Natural killer cell (primary cell): ENCODE data around the gene CERS6. TPM values are rescaled to one million over a fixed set of nuclear protein-coding genes. Genes with fewer than 3 reads are reported as not detected.
A peak's percentile ranks its signal among the peaks of the same experiment; 100 is the strongest.

Experiments used
- ATAC-seq, 3 donors: fragments of 150-1000 bp in 2 of 3; fragments of 200-7000 bp in 1 of 3; cut with Tn5 transposase; 1 replicate in 1 of 3; 2 replicates in 2 of 3; pipeline ENCODE4 v1.10.0; 2021; ENCODE audit warnings: mild to moderate bottlenecking in 2 of 3, moderate library complexity in 2 of 3
- DNase-seq, 2 donors: peaks; one replicate each; pipeline versions ENCODE4 v3.0.0 to v3.0.0-alpha.2; 2013 to 2021; ENCODE audit warnings: mixed read lengths in 1 of 2
- H3K27ac ChIP-seq: one replicate; pipeline ENCODE4 v1.5.1; 2013; ENCODE audit warnings: mild to moderate bottlenecking, low read length
- H3K27me3 ChIP-seq: one replicate; pipeline ENCODE4 v1.6.1; 2013; ENCODE audit warnings: low read length; ENCODE audit not compliant: control insufficient read depth, insufficient read depth
- H3K36me3 ChIP-seq: one replicate; pipeline ENCODE4 v1.6.1; 2013; ENCODE audit warnings: low read length; ENCODE audit not compliant: control insufficient read depth, insufficient read depth
- H3K4me1 ChIP-seq: one replicate; pipeline ENCODE4 v1.6.1; 2013; ENCODE audit warnings: low read length; ENCODE audit not compliant: control insufficient read depth, insufficient read depth
- H3K4me3 ChIP-seq: one replicate; pipeline ENCODE4 v1.5.1; 2013; ENCODE audit warnings: low read length
- H3K9me3 ChIP-seq: one replicate; pipeline ENCODE4 v1.6.1; 2013; ENCODE audit warnings: low read length; ENCODE audit not compliant: control insufficient read depth, insufficient read depth
- H3K27ac Mint-ChIP-seq, 2 donors: one replicate each; pipeline ENCODE4 v1.8.0; 2022; ENCODE audit warnings: mild to moderate bottlenecking in 2 of 2, mixed read lengths in 2 of 2, moderate library complexity in 1 of 2
- H3K27me3 Mint-ChIP-seq, 2 donors: one replicate each; pipeline ENCODE4 v1.8.0; 2022; ENCODE audit warnings: low read depth in 2 of 2, mixed read lengths in 2 of 2
- H3K36me3 Mint-ChIP-seq: one replicate; pipeline ENCODE4 v1.8.0; 2022; ENCODE audit warnings: mixed read lengths
- H3K4me1 Mint-ChIP-seq, 2 donors: one replicate each; pipeline ENCODE4 v1.8.0; 2022; ENCODE audit warnings: mixed read lengths in 2 of 2
- H3K4me3 Mint-ChIP-seq: one replicate; pipeline ENCODE4 v1.8.0; 2022; ENCODE audit warnings: mild to moderate bottlenecking, moderate library complexity, mixed read lengths
- H3K9me3 Mint-ChIP-seq, 2 donors: one replicate each; pipeline ENCODE4 v1.8.0; 2022; ENCODE audit warnings: mixed read lengths in 2 of 2
- CTCF ChIP-seq: fragments of 200-600 bp; IDR thresholded peaks from one replicate; pipeline ENCODE4 v1.8.0; 2022; ENCODE audit warnings: antibody characterized with exemption
- WGBS: methylation state at CpG from one replicate; pipeline ENCODE4 v1.1.7; 2013; ENCODE audit warnings: missing lambda C conversion rate; ENCODE audit not compliant: insufficient coverage; 5-methylcytosine and 5-hydroxymethylcytosine counted together
- intact Hi-C: fragments of 100-400 bp; cut with micrococcal nuclease; formaldehyde crosslinking; loops from one replicate; pipeline ENCODE4 v1.14.2; 2022
- total RNA-seq, 4 donors: library from RNA; stranded (reverse); fragments of 120-200 nt in 1 of 4; gene quantifications; one replicate each; pipeline versions ENCODE4 v1.2.3 to v1.2.4, GENCODE V29; 2013 to 2022

The CERS6 gene
- total RNA-seq, 3 donors from 2014 or later (not counting 1 experiment from before 2014, with no cell fraction given) = 9.1 to 13.5 (median 11.8) TPM

GRCh38 chr2:168469281-168469988 lies 13.4 kb downstream of the CERS6 start:
- intact Hi-C loops = no loop called here
- ATAC-seq = peak in 1 of 3 donors; percentile 58
- H3K36me3 ChIP-seq = no peaks in the 10 kb centered on the region
- 68% methylated on average over 2 of the region's 3 CpGs for WGBS
- Mint-ChIP-seq H3K9me3 (no peaks in the 10 kb centered on the region), H3K27ac (peak overlapping the region in 1 of 2 donors; percentile 56), H3K36me3 (no peaks in the 10 kb centered on the region), H3K27me3 (no peaks in the 10 kb centered on the region), H3K4me1 (peaks cover 70 to 73% of the 10 kb centered on the region in 2 donors), H3K4me3 (peak overlapping the region; percentile 54)
- TF ChIP-seq CTCF = no peak
- peaks cover 14% of the 10 kb centered on the region for H3K4me1 ChIP-seq
- H3K27me3 ChIP-seq = no peaks in the 10 kb centered on the region
- DNase-seq = no peak
- no peak overlapping the region for H3K4me3 ChIP-seq
- no peak overlapping the region for H3K27ac ChIP-seq
- H3K9me3 ChIP-seq = no peaks in the 10 kb centered on the region

DNA sequence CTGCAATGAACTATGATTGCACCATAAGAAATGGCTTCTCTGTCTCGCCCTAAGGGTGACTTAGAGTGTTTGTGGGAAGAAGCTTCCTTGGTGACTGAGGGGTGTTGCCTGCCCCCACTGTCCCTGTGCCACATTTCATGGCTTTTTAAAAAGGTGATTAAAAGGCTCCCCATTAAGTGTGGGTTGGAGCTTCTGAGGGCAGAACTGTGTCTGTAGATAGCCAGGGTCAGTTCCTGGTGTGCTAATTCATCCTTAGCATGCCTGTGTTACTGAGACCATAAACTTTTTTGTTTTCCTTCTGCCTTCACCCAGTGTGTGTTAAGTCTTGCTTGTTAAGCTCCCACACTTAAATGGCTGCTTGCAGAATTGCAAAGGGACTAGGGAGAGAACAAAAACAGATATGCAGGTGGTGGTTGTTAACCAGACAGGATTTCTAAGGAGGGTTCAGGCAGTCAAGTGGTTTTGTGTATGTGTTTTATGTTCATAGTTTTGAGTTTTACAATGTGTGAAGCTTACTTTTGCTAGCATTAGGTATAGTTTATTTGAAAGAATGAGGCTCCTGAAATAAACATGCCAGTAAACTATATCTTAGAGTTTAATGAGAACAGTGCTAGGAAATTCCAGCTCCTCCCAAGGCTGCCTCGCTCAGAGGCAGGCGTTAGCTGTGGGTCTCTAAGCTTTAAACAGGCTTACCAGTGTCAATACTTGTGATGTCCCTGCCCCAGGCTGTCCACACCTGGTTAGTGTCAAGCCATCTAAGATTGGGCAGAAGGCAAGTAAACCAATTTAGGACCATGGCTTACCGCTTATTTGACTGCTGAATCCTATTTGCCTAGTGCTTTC lies 14.5 kb downstream of the CERS6 start:
- no peaks in the 10 kb centered on the region for H3K36me3 Mint-ChIP-seq
- H3K27me3 Mint-ChIP-seq = no peaks in the 10 kb centered on the region
- no peaks in the 10 kb centered on the region for H3K36me3 ChIP-seq
- ATAC-seq (peak; percentile 54 to 79 (median 64)), DNase-seq (peak in 1 of 2 donors; percentile 10)
- H3K4me3 Mint-ChIP-seq = no peak overlapping the region
- H3K9me3 Mint-ChIP-seq = no peaks in the 10 kb centered on the region
- peaks cover 59 to 61% of the 10 kb centered on the region in 2 donors for H3K4me1 Mint-ChIP-seq
- no peaks in the 10 kb centered on the region for H3K27me3 ChIP-seq
- peak overlapping the region in 1 of 2 donors; percentile 66 for H3K27ac Mint-ChIP-seq
- H3K9me3 ChIP-seq = no peaks in the 10 kb centered on the region
- intact Hi-C loops = no loop called here
- no peak for TF ChIP-seq CTCF
- no peak overlapping the region for H3K27ac ChIP-seq
- WGBS = 61% methylated on average over 4 of the region's 4 CpGs
- peaks cover 14% of the 10 kb centered on the region for H3K4me1 ChIP-seq
- H3K4me3 ChIP-seq = no peak overlapping the region

DNA sequence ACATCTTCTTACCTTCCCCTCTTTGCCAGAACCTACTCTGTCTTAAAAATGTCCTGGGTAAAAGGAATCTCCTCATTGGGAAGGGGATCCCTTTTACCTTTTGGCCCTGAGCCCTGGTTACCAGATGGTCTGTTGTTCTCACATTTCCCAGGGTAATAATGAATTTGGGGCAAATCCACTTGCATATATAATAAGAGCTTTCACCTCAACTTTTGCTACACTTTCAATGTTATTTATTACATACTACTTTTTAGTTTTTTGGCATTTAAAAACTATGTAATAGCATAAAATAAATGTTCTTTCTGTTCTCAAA lies 15.0 kb downstream of the CERS6 start:
- Histone ChIP-seq H3K9me3 (no peaks in the 10 kb centered on the region), H3K36me3 (no peaks in the 10 kb centered on the region), H3K4me3 (no peak overlapping the region), H3K27ac (no peak overlapping the region), H3K27me3 (no peaks in the 10 kb centered on the region), H3K4me1 (peaks cover 14% of the 10 kb centered on the region)
- TF ChIP-seq CTCF = no peak
- Mint-ChIP-seq H3K9me3 (no peaks in the 10 kb centered on the region), H3K4me1 (peaks cover 54 to 56% of the 10 kb centered on the region in 2 donors), H3K4me3 (no peak overlapping the region), H3K27ac (peak overlapping the region in 1 of 2 donors; percentile 66), H3K27me3 (no peaks in the 10 kb centered on the region), H3K36me3 (no peaks in the 10 kb centered on the region)
- DNase-seq (no peak), ATAC-seq (no peak)
- intact Hi-C loops = no loop called here
